Measurements from ENCODE around the gene TRMT11. TPM values are rescaled to one million over a fixed set of nuclear protein-coding genes. Genes with fewer than 3 reads are reported as not detected.
A peak's percentile ranks its signal among the peaks of the same experiment; 100 is the strongest.
"Not testable (repeated sequence)": the region's sequence is repeated elsewhere in the genome, so short reads cannot be mapped to it uniquely, and the experiment has no call there.

Gene TRMT11
- 26.9 and 27.2 TPM in 2 replicates for total RNA-seq

DNA sequence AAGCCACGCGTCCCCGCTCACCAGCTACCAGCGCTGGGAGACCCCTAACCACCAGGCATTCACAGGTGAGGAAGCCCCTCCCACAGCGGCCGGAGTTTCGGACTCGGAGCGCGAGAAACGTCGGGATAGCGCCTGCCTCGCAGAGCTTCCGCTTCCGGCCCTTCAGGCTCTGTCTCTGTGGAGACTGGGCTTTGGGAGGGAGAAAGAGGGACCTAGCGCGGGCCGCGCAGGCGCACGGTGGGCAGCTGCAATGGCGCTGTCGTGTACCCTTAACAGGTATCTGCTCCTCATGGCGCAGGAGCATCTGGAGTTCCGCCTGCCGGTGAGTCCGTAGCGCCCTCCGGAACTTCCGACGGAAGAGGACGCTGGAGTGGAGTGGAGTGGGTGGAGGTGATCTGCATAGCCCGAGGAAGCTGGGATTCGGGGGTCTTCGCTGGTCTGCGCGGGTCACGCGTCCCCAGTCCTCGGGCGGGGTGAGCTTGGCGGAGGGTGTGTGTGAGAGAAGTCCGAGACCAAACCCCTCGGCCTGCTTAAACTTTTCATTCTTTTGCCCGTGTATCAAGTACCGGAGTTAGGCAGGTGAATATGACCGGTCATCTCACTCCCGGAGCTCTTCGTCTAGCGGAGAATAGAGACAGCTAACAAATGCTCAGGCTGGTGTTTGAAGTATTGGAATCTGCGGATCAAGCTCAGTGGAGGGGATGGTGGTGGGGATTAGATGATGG is at the start of gene TRMT11:
Gene TRMT11 (plus strand): TSS at position 240 of the 725 bp plus-strand sequence. CDS start 11 bp downstream, at position 251.
- DNase-seq (ENCODE audit: low read depth), result peak; percentile 82

DNA sequence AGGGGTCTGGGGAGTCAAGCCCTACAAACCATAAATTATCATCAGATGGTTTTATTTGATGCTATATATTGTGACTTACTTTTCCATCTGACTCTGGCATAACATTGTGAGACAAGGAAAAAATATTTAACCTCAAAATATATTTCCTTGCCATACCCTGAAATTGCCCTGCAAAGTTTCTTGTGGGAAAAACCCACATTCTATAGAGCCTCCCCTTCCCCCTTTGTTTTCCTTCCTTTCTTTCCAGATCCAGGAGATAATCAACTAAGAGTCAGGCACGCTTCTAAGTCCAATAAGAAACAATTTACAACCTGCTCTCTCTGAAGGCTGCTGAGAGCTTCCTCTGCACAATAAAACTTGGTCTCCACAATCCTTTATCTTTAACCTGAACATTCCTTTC is 47.3 kb upstream of the TRMT11 start:
- DNase-seq (ENCODE audit: low read depth), result no peak

GRCh38 chr6:125939791-125940190 is 46.5 kb upstream of the TRMT11 start:
- DNase-seq (ENCODE audit: low read depth), result no peak

- DNase-seq (ENCODE audit: low read depth), result peak; percentile 62
Observed at GRCh38 chr6:125940247-125941041, 45.9 kb upstream of the TRMT11 start.

- no peak for DNase-seq (ENCODE audit: low read depth)
Observed at GRCh38 chr6:125942672-125943527, 43.4 kb upstream of the TRMT11 start.

DNA sequence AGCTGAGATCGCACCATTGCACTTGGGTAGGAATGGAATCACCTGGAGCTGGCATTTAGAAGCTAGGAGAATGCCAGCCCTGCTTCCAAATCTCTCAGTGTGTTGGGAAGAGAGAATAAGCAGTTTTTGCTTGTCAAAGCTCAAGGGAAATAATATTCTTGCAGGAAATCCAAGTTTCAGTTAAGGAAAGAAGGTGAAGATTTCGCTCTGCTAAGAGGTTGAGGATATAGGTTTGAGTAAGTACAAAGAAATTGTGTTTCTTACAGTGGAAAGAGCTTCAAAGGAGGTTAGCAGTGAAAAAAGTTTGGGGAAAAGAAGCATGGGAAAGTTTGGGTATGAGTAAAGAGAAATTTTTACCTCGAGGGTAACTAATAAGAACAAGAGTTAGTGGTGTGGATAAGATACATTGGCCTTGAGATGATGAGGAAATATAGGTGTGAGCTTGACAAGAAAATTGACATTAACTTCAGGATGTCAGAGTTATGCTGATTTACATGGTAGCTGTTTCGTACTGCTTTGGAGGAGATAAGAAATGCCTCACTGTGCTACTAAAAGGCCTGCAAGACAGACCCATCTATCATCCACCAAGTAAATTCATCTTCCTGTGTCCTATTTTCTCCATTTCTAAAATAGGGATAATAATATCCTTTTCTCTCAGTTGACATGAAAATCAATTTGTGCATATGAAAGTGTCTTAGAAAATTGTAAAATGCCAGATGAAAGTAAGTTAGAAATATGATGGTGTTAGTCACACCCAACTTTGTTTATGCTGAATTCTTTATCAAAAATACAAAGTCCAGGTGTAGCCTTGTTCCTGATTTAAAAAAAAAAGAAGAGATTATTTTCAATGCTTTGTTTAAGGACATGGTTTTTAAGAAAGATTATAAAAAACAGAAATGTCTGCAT is 42.6 kb upstream of the TRMT11 start:
- no peak for DNase-seq (ENCODE audit: low read depth)

DNA sequence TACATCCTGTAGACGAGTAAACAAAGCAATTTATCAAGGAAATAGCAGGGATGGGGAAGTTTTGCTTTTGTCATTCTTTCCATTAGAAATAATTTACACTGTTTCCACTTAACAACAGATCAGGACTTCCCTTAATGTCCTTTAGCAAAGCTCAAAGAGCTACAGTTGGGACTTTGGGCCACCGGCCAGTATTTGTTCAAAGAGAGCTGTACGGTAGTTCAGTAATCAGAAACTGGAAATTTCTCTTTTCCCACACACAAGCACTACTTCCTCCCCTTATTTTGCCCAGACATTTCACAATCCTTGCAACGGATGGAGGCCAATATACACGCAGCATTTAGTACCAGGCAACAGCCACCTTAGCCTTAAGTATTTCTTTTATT is 41.9 kb upstream of the TRMT11 start:
- peak; percentile 66 for DNase-seq (ENCODE audit: low read depth)

- no peak for DNase-seq (ENCODE audit: low read depth)
Observed at GRCh38 chr6:125944896-125945295, 41.4 kb upstream of the TRMT11 start.

- no peak for DNase-seq (ENCODE audit: low read depth)
Observed at GRCh38 chr6:125945378-125946141, 40.8 kb upstream of the TRMT11 start.

- DNase-seq (ENCODE audit: low read depth), result no peak
Observed at GRCh38 chr6:125947615-125948014, 38.7 kb upstream of the TRMT11 start.

GRCh38 chr6:125948455-125948854 is 37.9 kb upstream of the TRMT11 start:
- DNase-seq (ENCODE audit: low read depth), result no peak

GRCh38 chr6:125949069-125949468 is 37.3 kb upstream of the TRMT11 start:
- DNase-seq (ENCODE audit: low read depth), result no peak

DNA sequence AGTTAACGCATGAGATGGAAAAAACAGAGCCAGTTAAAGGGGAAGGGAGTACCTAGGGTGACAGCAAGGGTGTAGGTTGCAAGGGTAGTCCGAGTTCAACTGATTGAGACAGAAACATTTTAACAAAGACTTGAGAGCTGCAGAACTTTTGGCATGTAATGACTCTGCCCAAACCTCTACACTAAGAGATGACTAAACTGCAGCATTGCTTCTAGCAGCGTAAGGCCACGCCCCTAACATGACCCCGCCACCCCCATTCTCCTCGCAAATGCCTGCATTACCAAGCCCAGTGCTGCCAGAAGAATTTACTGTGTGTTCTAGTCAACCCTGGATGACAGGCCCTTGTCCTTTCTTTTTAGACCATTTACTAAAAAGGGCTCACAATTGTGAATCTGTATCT is 36.0 kb upstream of the TRMT11 start:
- DNase-seq (ENCODE audit: low read depth), result no peak

GRCh38 chr6:125950716-125951115 is 35.6 kb upstream of the TRMT11 start:
- not testable (repeated sequence) for DNase-seq (ENCODE audit: low read depth)

DNA sequence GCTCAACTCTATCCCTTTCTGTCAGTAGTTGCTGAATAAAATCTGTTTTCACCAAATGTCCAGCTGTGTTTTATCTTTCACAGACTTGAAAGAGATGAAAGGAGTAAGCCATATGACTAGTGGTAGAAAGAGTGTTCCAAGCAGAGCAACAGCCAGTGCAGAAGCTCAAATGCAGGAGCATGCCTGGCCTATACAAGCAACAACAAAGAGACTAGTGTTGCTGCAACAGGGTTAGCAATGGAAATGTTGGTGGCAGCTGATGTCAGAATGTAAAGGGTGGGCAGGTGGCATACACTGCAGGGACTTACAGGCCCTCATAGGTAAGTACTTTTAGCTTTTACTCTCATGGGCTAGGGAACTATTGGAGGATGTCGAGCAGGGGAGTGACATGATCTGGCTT is 35.0 kb upstream of the TRMT11 start:
- no peak for DNase-seq (ENCODE audit: low read depth)

GRCh38 chr6:125952764-125953501 is 33.4 kb upstream of the TRMT11 start:
- DNase-seq (ENCODE audit: low read depth), result no peak

DNA sequence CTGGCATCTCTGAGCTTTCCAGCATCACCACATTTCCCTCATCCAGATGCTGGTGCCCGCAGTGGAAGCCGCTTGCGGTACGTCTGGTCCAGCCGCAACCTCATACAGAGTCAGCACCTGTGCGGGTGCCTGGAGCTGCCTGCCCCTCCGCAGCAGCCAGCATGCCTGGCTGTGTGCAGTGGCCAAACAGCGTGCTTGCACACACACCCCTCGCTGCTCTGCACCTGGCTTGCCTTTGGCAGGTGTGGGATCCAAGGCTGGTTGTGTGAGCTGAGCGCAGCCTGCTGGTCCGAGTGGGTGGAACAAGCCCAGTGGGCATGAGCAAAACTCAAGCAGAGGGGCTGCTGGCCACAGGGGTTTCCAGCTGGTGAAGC is 32.9 kb upstream of the TRMT11 start:
- no peak for DNase-seq (ENCODE audit: low read depth)

GRCh38 chr6:125954735-125955339 is 31.5 kb upstream of the TRMT11 start:
- no peak for DNase-seq (ENCODE audit: low read depth)

GRCh38 chr6:125955973-125956372 is 30.4 kb upstream of the TRMT11 start:
- no peak for DNase-seq (ENCODE audit: low read depth)

Measured in renal cortical epithelial cell (primary cell).